Hair follicle dermal papilla cell (primary cell): ENCODE measurements around the gene MIEN1. TPM values are rescaled to one million over a fixed set of nuclear protein-coding genes. Genes with fewer than 3 reads are reported as not detected.

Experiments used
- small RNA-seq: library from RNA; depleted of rRNA; stranded (forward); fragments of <200 nt; gene quantifications from one replicate; pipeline ENCODE3, GENCODE V24; 2012
- total RNA-seq: library from RNA; depleted of rRNA; stranded (reverse); fragments of >200 nt; gene quantifications from 2 replicates; pipeline ENCODE4 v1.2.3, GENCODE V29; 2012

The MIEN1 gene, protein sequence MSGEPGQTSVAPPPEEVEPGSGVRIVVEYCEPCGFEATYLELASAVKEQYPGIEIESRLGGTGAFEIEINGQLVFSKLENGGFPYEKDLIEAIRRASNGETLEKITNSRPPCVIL
- total RNA-seq: 16.2 and 22.3 TPM in 2 replicates

DNA sequence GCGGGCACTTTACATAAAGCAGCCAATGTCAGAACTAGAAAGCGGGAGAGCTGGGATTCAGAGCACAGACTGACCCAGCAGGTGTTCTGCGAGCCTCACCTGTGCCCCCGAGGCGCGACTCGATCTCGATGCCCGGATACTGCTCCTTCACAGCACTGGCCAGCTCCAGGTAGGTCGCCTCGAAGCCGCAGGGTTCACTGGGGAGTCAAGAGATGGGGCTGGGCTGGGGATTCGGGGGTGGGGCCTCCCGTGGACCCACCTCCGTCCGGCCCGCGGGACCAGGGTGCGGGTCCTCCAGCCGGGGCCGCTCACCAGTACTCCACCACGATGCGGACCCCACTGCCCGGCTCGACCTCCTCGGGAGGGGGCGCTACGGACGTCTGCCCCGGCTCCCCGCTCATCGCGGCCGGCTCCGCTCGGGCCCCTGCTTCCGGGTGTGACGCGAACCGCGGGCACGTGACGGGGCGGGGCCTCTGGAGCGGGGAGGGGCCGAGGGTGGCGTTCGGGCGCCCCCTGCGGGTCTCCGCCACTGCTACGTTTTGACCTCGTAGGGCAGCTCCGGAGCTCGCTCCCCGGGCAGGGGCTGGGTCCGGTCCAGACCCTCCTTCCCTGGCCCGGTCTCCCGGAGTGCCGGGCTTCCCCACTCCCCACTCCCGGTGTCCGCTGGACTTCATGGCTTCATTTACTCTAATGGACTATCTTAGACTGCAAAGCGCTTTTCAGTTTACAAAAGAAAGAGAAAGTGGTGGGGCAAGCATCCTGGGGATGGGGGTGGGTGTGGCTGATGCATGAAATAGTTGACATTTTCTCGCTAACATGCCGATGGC lies at the start of gene MIEN1:
Gene MIEN1 (minus strand): TSS at position 438 of the 827 bp plus-strand sequence. CDS start 37 bp downstream, at position 401.

DNA sequence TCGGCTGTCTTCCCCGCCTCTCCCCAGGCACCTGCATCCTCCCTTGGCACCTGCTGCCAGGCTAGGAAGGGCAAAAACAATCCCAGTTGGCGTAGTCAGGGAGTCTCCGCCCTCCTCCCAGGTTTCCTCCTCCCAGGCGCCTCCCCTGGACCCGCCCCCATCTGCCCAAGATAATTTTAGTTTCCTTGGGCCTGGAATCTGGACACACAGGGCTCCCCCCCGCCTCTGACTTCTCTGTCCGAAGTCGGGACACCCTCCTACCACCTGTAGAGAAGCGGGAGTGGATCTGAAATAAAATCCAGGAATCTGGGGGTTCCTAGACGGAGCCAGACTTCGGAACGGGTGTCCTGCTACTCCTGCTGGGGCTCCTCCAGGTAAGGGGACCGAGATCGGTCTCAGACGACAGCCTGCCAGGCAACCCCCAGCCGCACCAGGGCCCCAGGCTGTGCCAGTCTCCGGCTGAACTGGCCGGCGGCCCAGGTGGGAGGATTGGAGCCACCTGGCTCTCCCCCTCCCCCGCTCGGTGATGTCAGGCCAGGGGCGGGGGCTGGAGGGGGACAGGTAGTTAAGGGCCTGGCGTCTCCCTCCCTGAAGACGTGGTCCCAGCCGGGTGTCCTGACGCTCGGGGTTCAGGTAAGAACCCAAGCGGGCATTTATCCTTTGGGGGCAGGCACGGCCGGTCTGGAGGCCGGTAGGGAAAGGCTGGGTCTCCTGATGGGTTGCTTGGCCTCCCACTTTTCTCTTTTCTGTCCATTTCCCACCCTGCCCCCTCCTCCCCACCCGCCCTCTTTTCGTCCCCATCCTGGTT lies 7.6 kb upstream of the MIEN1 start, which contains the start of gene GRB7:
Gene GRB7 (plus strand): TSS at position 179 of the 808 bp plus-strand sequence. CDS start 4,364 bp downstream, outside the sequence.

DNA sequence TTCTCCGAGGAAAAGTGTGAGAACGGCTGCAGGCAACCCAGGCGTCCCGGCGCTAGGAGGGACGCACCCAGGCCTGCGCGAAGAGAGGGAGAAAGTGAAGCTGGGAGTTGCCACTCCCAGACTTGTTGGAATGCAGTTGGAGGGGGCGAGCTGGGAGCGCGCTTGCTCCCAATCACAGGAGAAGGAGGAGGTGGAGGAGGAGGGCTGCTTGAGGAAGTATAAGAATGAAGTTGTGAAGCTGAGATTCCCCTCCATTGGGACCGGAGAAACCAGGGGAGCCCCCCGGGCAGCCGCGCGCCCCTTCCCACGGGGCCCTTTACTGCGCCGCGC lies 30.5 kb downstream of the MIEN1 start, which contains the start of gene ERBB2:
Gene ERBB2 (plus strand): TSS at position 247 of the 330 bp plus-strand sequence. CDS start 175 bp downstream, outside the sequence.

DNA sequence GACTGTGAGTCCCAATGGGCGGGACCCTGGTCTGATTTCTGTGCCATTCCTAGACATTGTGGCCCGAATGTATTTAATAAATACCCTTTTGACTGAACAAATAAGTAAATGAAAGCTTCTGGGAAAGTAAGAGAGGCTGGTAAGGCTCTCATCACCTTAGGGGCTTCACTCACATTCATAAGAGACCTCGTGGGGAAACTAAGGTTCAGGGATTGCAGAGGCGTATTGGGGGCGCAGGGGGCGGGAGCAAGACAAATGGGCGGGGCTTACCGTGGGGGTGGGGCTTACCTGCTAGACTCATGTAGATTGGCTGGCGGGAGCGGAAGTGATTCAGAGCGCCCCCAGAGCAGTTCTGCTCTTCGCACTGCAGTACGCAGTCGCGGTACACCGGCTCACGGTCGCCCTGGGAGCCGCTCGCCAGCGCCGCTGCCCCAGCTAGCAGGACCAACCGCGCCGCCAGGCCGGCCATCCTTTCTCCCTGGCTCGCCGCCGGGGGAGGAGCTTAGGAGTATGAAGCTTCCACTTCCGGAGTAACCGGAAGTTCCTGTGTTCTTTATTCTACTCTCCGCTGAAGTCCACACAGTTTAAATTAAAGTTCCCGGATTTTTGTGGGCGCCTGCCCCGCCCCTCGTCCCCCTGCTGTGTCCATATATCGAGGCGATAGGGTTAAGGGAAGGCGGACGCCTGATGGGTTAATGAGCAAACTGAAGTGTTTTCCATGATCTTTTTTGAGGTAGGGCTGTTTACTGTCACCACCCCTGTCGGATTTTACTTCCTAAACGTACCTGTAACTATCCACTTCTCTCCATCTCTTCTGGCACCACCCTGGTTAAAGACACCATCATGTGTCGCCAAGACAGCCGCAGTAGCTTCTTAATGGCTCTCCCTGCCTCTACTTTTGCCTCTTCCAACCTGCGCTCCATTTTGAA lies 42.5 kb downstream of the MIEN1 start, which contains the start of gene PGAP3:
Gene PGAP3 (minus strand): TSS at position 512 of the 929 bp plus-strand sequence. CDS start 43 bp downstream, at position 469.

Small RNA genes lying within 50 kb of the gene (small RNA-seq; reads per million reads assigned to genes)
- not detected for gene MIR4728

Other genes with a start within 250 kb of the MIEN1 start
- not detected in 2 replicates for gene NEUROD2, start 122.6 kb downstream of the MIEN1 start, total RNA-seq
- gene PPP1R1B, start 103.6 kb downstream of the MIEN1 start, total RNA-seq: not detected in 2 replicates
- 21.5 and 29.5 TPM in 2 replicates for gene STARD3, start 93.4 kb downstream of the MIEN1 start, total RNA-seq
- gene TCAP, start 65.2 kb downstream of the MIEN1 start, total RNA-seq: 0.36 and 0.49 TPM in 2 replicates
- gene PNMT, start 62.1 kb downstream of the MIEN1 start, total RNA-seq: not detected in 2 replicates
- gene PGAP3, start 42.5 kb downstream of the MIEN1 start, total RNA-seq: 14.9 and 17.1 TPM in 2 replicates
- 49.1 and 56.8 TPM in 2 replicates for gene ERBB2, start 30.5 kb downstream of the MIEN1 start, total RNA-seq
- gene GRB7, start 7.4 kb upstream of the MIEN1 start, total RNA-seq: 0.16 TPM in 1 of 2 replicates, not detected in the other
- not detected in 2 replicates for gene IKZF3, start 133.8 kb upstream of the MIEN1 start, total RNA-seq
- not detected in 2 replicates for gene ZPBP2, start 137.7 kb upstream of the MIEN1 start, total RNA-seq
- gene GSDMB, start 188.1 kb upstream of the MIEN1 start, total RNA-seq: 3.5 and 3.6 TPM in 2 replicates
- 39.1 and 44.0 TPM in 2 replicates for gene ORMDL3, start 197.1 kb upstream of the MIEN1 start, total RNA-seq
- gene LRRC3C, start 197.2 kb upstream of the MIEN1 start, total RNA-seq: not detected in 2 replicates
- not detected in 2 replicates for gene GSDMA, start 232.5 kb upstream of the MIEN1 start, total RNA-seq